Psoas muscle (tissue), 8 donors: Measurements from ENCODE around the gene MRRF. TPM values are rescaled to one million over a fixed set of nuclear protein-coding genes. Genes with fewer than 3 reads are reported as not detected.

Source experiments
- ATAC-seq, 4 donors: fragments of 200-7000 bp; cut with Tn5 transposase; one replicate each; pipeline ENCODE4 v1.9.1; 2020; ENCODE audit warnings: moderate library complexity in 3 of 4, mild to moderate bottlenecking in 2 of 4
- DNase-seq, 2 donors: peaks; one replicate each; pipeline ENCODE4 v3.0.0-alpha.2; 2020
- H3K27ac ChIP-seq: fragments of 200-600 bp; one replicate; pipeline ENCODE4 v1.8.0; 2022
- H3K27me3 ChIP-seq, 3 donors: fragments of 200-600 bp in 1 of 3; one replicate each; pipeline versions ENCODE4 v1.6.1 to v1.8.0; 2013 to 2022; ENCODE audit warnings: low read length in 2 of 3, mild to moderate bottlenecking in 2 of 3, moderate library complexity in 1 of 3; ENCODE audit not compliant: insufficient read depth in 3 of 3
- H3K36me3 ChIP-seq, 2 donors: fragments of 200-600 bp in 1 of 2; one replicate each; pipeline versions ENCODE4 v1.6.1 to v1.8.0; 2013 to 2022; ENCODE audit warnings: low read depth in 1 of 2, mild to moderate bottlenecking in 1 of 2, moderate library complexity in 1 of 2; ENCODE audit not compliant: insufficient read depth in 1 of 2
- H3K4me1 ChIP-seq: fragments of 200-600 bp; one replicate; pipeline ENCODE4 v1.8.0; 2022
- H3K4me3 ChIP-seq: fragments of 200-600 bp; one replicate; pipeline ENCODE4 v1.8.0; 2022; ENCODE audit warnings: mild to moderate bottlenecking
- H3K9me3 ChIP-seq: fragments of 200-600 bp; one replicate; pipeline ENCODE4 v1.8.0; 2022
- WGBS, 3 donors: extraction: QIAGEN DNeasy Blood & Tissue Kit; methylation state at CpG; one replicate each; pipeline versions ENCODE4 v1.1.6 to v1.1.7; 2013; 5-methylcytosine and 5-hydroxymethylcytosine counted together
- intact Hi-C, 2 donors: fragments of 100-400 bp; cut with DNase I; formaldehyde crosslinking; loops; one replicate each; pipeline versions ENCODE4 v1.11.0 to v1.14.2; 2022
- polyA plus RNA-seq, 3 donors: library from polyadenylated mRNA; stranded (reverse); fragments of 200-250 nt; gene quantifications; one replicate each; pipeline ENCODE4 v1.2.3, GENCODE V29; 2013
- total RNA-seq, 4 donors: library from RNA; stranded (reverse); fragmentation: NEBNext Ultra II Directional in 2 of 4; extraction: Animal tissue kit (Norgen Biotek cat#: 25700) in 2 of 4; gene quantifications; one replicate each; pipeline versions ENCODE4 v1.2.1 to v1.2.4, GENCODE V29; 2021 to 2023
- TF ChIP-seq, protein P1 (sequence below): fragments of 200-600 bp; IDR thresholded peaks from one replicate; pipeline ENCODE4 v1.8.0; 2022; ENCODE audit warnings: antibody characterized with exemption
- donor health status: healthy with polysubstance abuse.
- donor health status: DM: no; HTN: no; CAD: no; lungs with moderate emphysema.
- donor health status: Bipolar disorder and iron deficiency.
- donor health status: healthy.
- donor health status: DM: yes; HTN: yes; CAD: no.
- donor health status: DM: no; HTN: no; CAD: no.
- donor health status: DM: no; HTN: no; CAD: no.
- donor health status: DM: yes; HTN: yes; CAD: no.

Gene MRRF
- total and polyA plus RNA-seq, 7 donors, result 23.5 to 61.4 (median 42.8) TPM

- WGBS, 3 donors, result 82 to 84% (median 82%) methylated on average over 15 of the region's 15 CpGs
- no peak overlapping the region for H3K27ac ChIP-seq
- intact Hi-C loops, result loop anchor here in 1 of 2 donors (10.0 kb wide), 1 partner anchor 128 kb away; no protein-coding TSS in a partner anchor
- H3K27me3 ChIP-seq, result no peaks in the 10 kb centered on the region
- DNase-seq (no peak), ATAC-seq (no peak)
- no peak overlapping the region for H3K4me3 ChIP-seq
- H3K4me1 ChIP-seq, result no peaks in the 10 kb centered on the region
- H3K9me3 ChIP-seq, result no peaks in the 10 kb centered on the region
- TF ChIP-seq, protein P1, sequence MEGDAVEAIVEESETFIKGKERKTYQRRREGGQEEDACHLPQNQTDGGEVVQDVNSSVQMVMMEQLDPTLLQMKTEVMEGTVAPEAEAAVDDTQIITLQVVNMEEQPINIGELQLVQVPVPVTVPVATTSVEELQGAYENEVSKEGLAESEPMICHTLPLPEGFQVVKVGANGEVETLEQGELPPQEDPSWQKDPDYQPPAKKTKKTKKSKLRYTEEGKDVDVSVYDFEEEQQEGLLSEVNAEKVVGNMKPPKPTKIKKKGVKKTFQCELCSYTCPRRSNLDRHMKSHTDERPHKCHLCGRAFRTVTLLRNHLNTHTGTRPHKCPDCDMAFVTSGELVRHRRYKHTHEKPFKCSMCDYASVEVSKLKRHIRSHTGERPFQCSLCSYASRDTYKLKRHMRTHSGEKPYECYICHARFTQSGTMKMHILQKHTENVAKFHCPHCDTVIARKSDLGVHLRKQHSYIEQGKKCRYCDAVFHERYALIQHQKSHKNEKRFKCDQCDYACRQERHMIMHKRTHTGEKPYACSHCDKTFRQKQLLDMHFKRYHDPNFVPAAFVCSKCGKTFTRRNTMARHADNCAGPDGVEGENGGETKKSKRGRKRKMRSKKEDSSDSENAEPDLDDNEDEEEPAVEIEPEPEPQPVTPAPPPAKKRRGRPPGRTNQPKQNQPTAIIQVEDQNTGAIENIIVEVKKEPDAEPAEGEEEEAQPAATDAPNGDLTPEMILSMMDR, result no peak
- no peaks in the 10 kb centered on the region for H3K36me3 ChIP-seq
Measured at GRCh38 chr9:122342323-122343050, 77.8 kb downstream of the MRRF start.

DNA sequence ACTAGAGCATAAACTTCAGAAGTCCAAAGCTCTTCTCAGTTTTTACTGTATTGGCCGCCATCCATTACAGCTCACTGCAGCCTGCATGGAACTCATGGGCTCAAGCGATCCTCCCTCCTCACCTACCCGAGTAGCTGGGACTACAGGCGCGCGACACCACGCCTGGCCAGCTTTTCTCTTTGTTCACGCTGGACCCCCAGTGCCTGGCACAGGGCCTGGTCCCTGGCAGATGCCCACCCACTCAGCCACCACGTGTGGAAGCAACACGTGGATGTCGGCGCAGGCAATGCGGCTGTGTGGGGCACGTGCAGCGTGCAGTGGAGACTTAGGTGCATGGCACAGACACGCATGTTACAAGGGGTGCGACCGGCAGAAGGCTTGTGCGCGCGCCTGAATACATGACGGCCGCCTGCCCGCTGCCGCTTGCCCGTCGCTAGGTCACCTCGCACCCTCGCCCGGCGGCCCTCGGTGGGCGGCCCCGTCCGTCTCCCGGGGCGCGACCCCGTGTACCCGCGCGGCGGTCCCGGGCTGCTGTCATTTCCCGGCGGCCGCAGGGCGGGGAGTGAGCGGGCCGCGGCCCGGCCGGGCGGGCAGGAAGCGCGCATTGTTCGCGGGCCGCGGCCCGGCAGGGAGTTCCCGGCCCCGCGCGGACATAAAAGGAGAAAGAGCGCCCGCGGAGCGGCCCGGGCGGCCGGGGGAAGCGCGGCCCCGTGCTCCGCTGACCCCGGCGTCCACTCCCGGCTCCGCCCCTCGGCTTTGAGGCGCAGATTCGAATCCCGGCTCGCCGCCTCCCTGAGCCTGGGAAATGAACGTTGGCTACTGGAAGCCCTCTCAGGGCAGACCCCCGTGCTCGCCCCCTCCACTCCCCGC lies 82.0 kb downstream of the MRRF start:
- Histone ChIP-seq H3K27me3 (no peaks in the 10 kb centered on the region), H3K27ac (peak overlapping the region; percentile 56)
- peak; percentile 55 to 72 (median 64) for ATAC-seq

DNA sequence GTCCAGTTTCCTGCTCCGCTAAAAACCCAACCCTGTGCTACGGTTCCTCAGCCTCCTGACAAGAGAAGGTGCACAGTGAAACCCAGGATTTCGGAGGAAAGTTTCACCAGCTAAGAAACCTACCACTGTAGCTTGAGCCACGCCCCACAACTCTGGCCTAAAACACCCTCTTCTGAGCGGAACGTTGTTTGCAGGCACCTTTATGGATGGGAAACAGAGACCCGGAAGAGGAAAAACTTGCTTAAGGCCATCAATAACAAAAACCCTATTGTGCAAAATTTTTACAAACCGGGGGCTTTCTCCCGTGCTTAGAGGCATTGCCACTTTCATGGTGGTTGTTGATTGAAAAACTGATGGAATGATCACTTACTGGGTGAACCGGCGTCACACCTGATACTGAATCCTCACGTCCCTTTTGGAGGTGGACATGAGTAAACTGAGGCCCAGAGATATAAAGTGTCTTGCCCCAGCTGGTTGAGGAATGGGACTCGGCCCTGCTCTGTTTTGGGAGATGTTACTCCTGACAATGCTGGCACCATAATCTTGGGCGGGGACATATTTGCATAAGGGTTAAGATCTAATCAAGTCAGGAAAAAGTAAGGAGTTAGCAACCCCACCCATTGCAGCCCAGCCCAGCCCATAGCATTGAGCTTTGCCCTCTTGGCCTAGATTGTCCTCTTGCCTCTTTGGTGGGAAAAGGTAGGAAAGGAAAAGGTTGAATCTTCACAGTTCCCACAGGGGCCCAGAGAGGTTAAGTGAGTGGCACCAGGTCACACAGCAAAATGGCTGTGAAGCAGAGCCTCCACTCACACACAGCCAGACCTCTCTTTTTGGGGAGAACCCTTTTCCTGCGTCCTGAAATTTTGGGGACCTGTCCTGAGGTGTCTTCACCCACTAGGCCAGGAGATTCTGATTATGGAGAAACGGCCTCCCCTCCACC lies 82.9 kb downstream of the MRRF start:
- Histone ChIP-seq H3K9me3 (no peaks in the 10 kb centered on the region), H3K36me3 (no peaks in the 10 kb centered on the region), H3K4me3 (peak overlapping the region; percentile 62), H3K27ac (peak overlapping the region; percentile 56), H3K4me1 (no peaks in the 10 kb centered on the region), H3K27me3 (no peaks in the 10 kb centered on the region)
- TF ChIP-seq, protein P1, result no peak
- DNase-seq (no peak), ATAC-seq (peak in 2 of 4 donors; percentile 9 to 20)
- intact Hi-C loops, result loop anchor here in 1 of 2 donors (2.0 to 10.0 kb wide), 2 partner anchors 133 to 223 kb away; no protein-coding TSS in a partner anchor
- 45 to 46% (median 45%) methylated on average over 16 of the region's 16 CpGs for WGBS, 3 donors

More for the DNA sequence above, 82.0 kb downstream of the MRRF start:
- no peaks in the 10 kb centered on the region for H3K4me1 ChIP-seq
- intact Hi-C loops, result loop anchor here in 1 of 2 donors (10.0 kb wide), 1 partner anchor 132 kb away; no protein-coding TSS in a partner anchor
- 4 to 7% (median 5%) methylated on average over 55 to 90 of the region's 90 CpGs for WGBS, 3 donors
- peak overlapping the region; percentile 62 for H3K4me3 ChIP-seq
- peak; percentile 68 to 70 for DNase-seq
- TF ChIP-seq, protein P1, result no peak
- no peaks in the 10 kb centered on the region for H3K9me3 ChIP-seq
- H3K36me3 ChIP-seq, result no peaks in the 10 kb centered on the region

DNA sequence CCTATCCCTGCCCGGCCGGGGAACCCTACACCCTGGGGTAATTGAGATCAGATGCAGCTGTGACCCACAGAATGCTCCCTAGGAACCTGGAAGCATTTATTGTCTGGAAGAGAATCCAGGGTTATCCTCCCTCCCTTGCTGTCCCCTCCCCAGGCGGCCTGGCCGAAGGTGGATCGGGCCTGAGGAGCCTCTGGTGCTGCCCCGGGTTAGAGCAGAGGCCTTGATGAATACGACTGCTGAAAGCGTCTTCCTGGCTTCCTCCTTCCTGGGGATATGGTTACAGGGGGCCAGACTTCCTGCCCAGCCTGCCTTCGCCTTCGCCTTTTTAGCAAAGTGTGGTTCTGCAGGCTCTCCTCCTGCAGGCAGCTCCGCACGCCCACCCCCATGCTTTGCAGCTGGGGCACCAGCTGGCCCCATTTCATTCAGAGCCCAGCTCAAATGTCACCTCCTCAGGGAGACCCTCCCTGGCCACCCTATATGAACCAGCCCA lies 83.7 kb downstream of the MRRF start:
- ATAC-seq (no peak), DNase-seq (no peak)
- WGBS, 3 donors, result 66 to 76% (median 74%) methylated on average over 12 of the region's 12 CpGs
- no peaks in the 10 kb centered on the region for H3K9me3 ChIP-seq
- TF ChIP-seq, protein P1, result no peak
- no peak overlapping the region for H3K27ac ChIP-seq
- no peak overlapping the region for H3K4me3 ChIP-seq
- intact Hi-C loops, result loop anchor here in 1 of 2 donors (2.0 to 10.0 kb wide), 2 partner anchors 134 to 224 kb away; no protein-coding TSS in a partner anchor
- H3K27me3 ChIP-seq, result no peaks in the 10 kb centered on the region
- no peaks in the 10 kb centered on the region for H3K4me1 ChIP-seq
- no peaks in the 10 kb centered on the region for H3K36me3 ChIP-seq
